Measurements from ENCODE around the gene AP2A2. TPM values are rescaled to one million over a fixed set of nuclear protein-coding genes. Genes with fewer than 3 reads are reported as not detected.
A peak's percentile ranks its signal among the peaks of the same experiment; 100 is the strongest.

Gene AP2A2
- polyA plus RNA-seq, 1 experiment, result 76.5 TPM

- Histone ChIP-seq H3K27me3 (ENCODE audit: control insufficient read depth, insufficient read depth, low read length) (peaks cover 5% of the 10 kb centered on the region), H3K4me3 (ENCODE audit: low read depth, low read length) (no peak overlapping the region), H3K36me3 (ENCODE audit: control insufficient read depth, insufficient read depth, low read length) (no peaks in the 10 kb centered on the region)
- POLR2A ChIA-PET, result no interaction called here
- DNase-seq (ENCODE audit: low read depth), result no peak
- no peak for TF ChIP-seq CTCF (IDR thresholded peaks at IDR 0.05; ENCODE audit: insufficient read depth, low read depth, low read length)
- CTCF ChIA-PET, result interaction anchor here (0.6 to 2.3 kb wide), 12 partner anchors 7 to 238 kb away, joined by 3 to 20 read pairs (median 4); partner anchors contain the start of genes AP2A2 and PNPLA2
Observed at GRCh38 chr11:1049911-1050580, 124.4 kb downstream of the AP2A2 start.

GRCh38 chr11:1050581-1051355, 125.1 kb downstream of the AP2A2 start:
- Histone ChIP-seq H3K36me3 (ENCODE audit: control insufficient read depth, insufficient read depth, low read length) (no peaks in the 10 kb centered on the region), H3K27me3 (ENCODE audit: control insufficient read depth, insufficient read depth, low read length) (peaks cover 5% of the 10 kb centered on the region), H3K4me3 (ENCODE audit: low read depth, low read length) (no peak overlapping the region)
- DNase-seq (ENCODE audit: low read depth), result no peak
- peak; percentile 95 for TF ChIP-seq CTCF (IDR thresholded peaks at IDR 0.05; ENCODE audit: insufficient read depth, low read depth, low read length)
- POLR2A ChIA-PET, result no interaction called here
- CTCF ChIA-PET, result interaction anchor here (0.6 to 2.3 kb wide), 26 partner anchors 8 to 247 kb away, joined by 3 to 20 read pairs (median 4); partner anchors contain the start of genes AP2A2, CHID1 and PNPLA2

- no peak for DNase-seq (ENCODE audit: low read depth)
- POLR2A ChIA-PET, result no interaction called here
- no peak overlapping the region for H3K4me3 ChIP-seq (ENCODE audit: low read depth, low read length)
- H3K36me3 ChIP-seq (ENCODE audit: control insufficient read depth, insufficient read depth, low read length), result no peaks in the 10 kb centered on the region
- peaks cover 5% of the 10 kb centered on the region for H3K27me3 ChIP-seq (ENCODE audit: control insufficient read depth, insufficient read depth, low read length)
- CTCF ChIA-PET, result interaction anchor here (0.6 to 2.3 kb wide), 24 partner anchors 9 to 248 kb away, joined by 3 to 20 read pairs (median 4); partner anchors contain the start of genes AP2A2, CHID1, PNPLA2 and POLR2L
- no peak for TF ChIP-seq CTCF (IDR thresholded peaks at IDR 0.05; ENCODE audit: insufficient read depth, low read depth, low read length)
Observed at GRCh38 chr11:1051356-1052132, 125.9 kb downstream of the AP2A2 start.

- ChIA-PET POLR2A (no interaction called here), CTCF (interaction anchor here (0.7 to 2.3 kb wide), 11 partner anchors 9 to 222 kb away, joined by 3 to 20 read pairs (median 6); partner anchors contain the start of genes AP2A2, CHID1, POLR2L and TSPAN4)
- no peak overlapping the region for H3K4me3 ChIP-seq (ENCODE audit: low read depth, low read length)
- DNase-seq (ENCODE audit: low read depth), result no peak
- H3K36me3 ChIP-seq (ENCODE audit: control insufficient read depth, insufficient read depth, low read length), result no peaks in the 10 kb centered on the region
- H3K27me3 ChIP-seq (ENCODE audit: control insufficient read depth, insufficient read depth, low read length), result peaks cover 5% of the 10 kb centered on the region
- no peak for TF ChIP-seq CTCF (IDR thresholded peaks at IDR 0.05; ENCODE audit: insufficient read depth, low read depth, low read length)
Observed at GRCh38 chr11:1052133-1053011, 126.7 kb downstream of the AP2A2 start.

All from BJ (cell line).